Endothelial cell of umbilical vein (primary cell): ENCODE measurements around the gene MAGEA11. TPM values are rescaled to one million over a fixed set of nuclear protein-coding genes. Genes with fewer than 3 reads are reported as not detected.
"Not testable (repeated sequence)": the region's sequence is repeated elsewhere in the genome, so short reads cannot be mapped to it uniquely, and the experiment has no call there.

Source experiments
- BruUV-seq: library from RNA; stranded (reverse); fragments of 400-500 nt; replicated peaks from 2 replicates; lab custom pipeline; 2021; lab: Mats Ljungman, UMichigan
- CTCF ChIA-PET: fragments of 300-600, 350-600 bp; sonication (Branson Sonifier 250); formaldehyde crosslinking; loops from one replicate; lab custom pipeline; 2021; ENCODE audit warnings: antibody characterized with exemption, inconsistent platforms; lab: Charles Lee
- POLR2A ChIA-PET: fragments of 300-600, 350-600 bp; sonication (Branson Sonifier 250); formaldehyde crosslinking; loops from one replicate; lab custom pipeline; 2021; ENCODE audit warnings: antibody characterized with exemption, inconsistent platforms; lab: Charles Lee
- DNase-seq: peaks from one replicate; pipeline ENCODE4 v3.0.0-alpha.2; 2011; ENCODE audit warnings: low read depth, low spot score
- FAIRE-seq: peaks from 2 replicates; lab custom pipeline; 2011; peaks lifted over from hg19 to GRCh38; lab: Jason Lieb, UNC
- H2AFZ ChIP-seq: 2 replicates; pipeline ENCODE4 v1.6.0; 2012; ENCODE audit warnings: low read depth, low read length, control low read depth, inconsistent platforms
- H3K27ac ChIP-seq: 2 replicates; pipeline ENCODE4 v1.5.1; 2011; ENCODE audit warnings: low read depth, mild to moderate bottlenecking, control low read depth, low read length, moderate library complexity; ENCODE audit not compliant: insufficient read depth
- H3K27me3 ChIP-seq, 2 experiments: 2 replicates each; pipeline versions ENCODE4 v1.6.0 to v1.6.1; 2011; ENCODE audit warnings: low read length in 2 of 2, mixed read lengths in 1 of 2; ENCODE audit not compliant: control insufficient read depth in 2 of 2, insufficient read depth in 2 of 2
- H3K36me3 ChIP-seq, 2 experiments: 2 replicates in 1 of 2; 3 replicates in 1 of 2; pipeline ENCODE4 v1.5.1; 2011; ENCODE audit warnings: low read length in 2 of 2, mild to moderate bottlenecking in 1 of 2, moderate library complexity in 1 of 2; ENCODE audit not compliant: control insufficient read depth in 2 of 2, insufficient read depth in 2 of 2; ENCODE audit errors: extremely low read depth in 1 of 2
- H3K4me1 ChIP-seq: 3 replicates; pipeline ENCODE4 v1.5.1; 2011; ENCODE audit warnings: mild to moderate bottlenecking, low read length; ENCODE audit not compliant: control insufficient read depth, insufficient read depth; ENCODE audit errors: extremely low read depth
- H3K4me2 ChIP-seq: 2 replicates; pipeline ENCODE4 v1.6.1; 2011; ENCODE audit warnings: low read length, control low read depth, mixed read lengths; ENCODE audit not compliant: insufficient read depth
- H3K4me3 ChIP-seq, 3 experiments: fragments of 200-600 bp in 1 of 3; sonication (generic), shearing (Covaris generic) in 1 of 3; replicated peaks in 1 of 3; 2 replicates each; pipeline ENCODE4 v1.5.1; 2011 to 2016; ENCODE audit warnings: control low read depth in 3 of 3, low read length in 3 of 3, mild to moderate bottlenecking in 2 of 3, inconsistent platforms in 1 of 3, low read depth in 1 of 3, moderate library complexity in 1 of 3; ENCODE audit not compliant: insufficient read depth in 1 of 3
- H3K79me2 ChIP-seq: 2 replicates; pipeline ENCODE4 v1.6.0; 2012; ENCODE audit warnings: low read length, inconsistent platforms; ENCODE audit not compliant: control insufficient read depth, insufficient read depth
- H3K9ac ChIP-seq: replicated peaks from 2 replicates; pipeline ENCODE3; 2011; ENCODE audit warnings: low read length, control low read depth; ENCODE audit not compliant: insufficient read depth; ENCODE audit errors: extremely low read depth
- H3K9me1 ChIP-seq: replicated peaks from 3 replicates; pipeline ENCODE4 v1.6.0; 2011; ENCODE audit warnings: mild to moderate bottlenecking, low read length; ENCODE audit not compliant: control insufficient read depth, insufficient read depth; ENCODE audit errors: extremely low read depth
- H3K9me3 ChIP-seq: replicated peaks from 2 replicates; pipeline ENCODE4 v1.5.1; 2012; ENCODE audit warnings: low read length, inconsistent platforms; ENCODE audit not compliant: control insufficient read depth, insufficient read depth
- H4K20me1 ChIP-seq: replicated peaks from 2 replicates; pipeline ENCODE3; 2011; ENCODE audit warnings: mild to moderate bottlenecking, low read length; ENCODE audit not compliant: control insufficient read depth, insufficient read depth; ENCODE audit errors: extremely low read depth
- EZH2 ChIP-seq: IDR thresholded peaks from 2 replicates; pipeline ENCODE4 v1.6.1; 2012; ENCODE audit warnings: borderline replicate concordance, low read depth, mild to moderate bottlenecking, moderate library complexity, low read length, inconsistent platforms; ENCODE audit not compliant: severe bottlenecking
- FOS ChIP-seq: IDR thresholded peaks from 2 replicates; pipeline ENCODE4 v1.6.1; 2011; ENCODE audit warnings: mild to moderate bottlenecking, low read length, moderate library complexity, borderline replicate concordance; ENCODE audit not compliant: insufficient read depth
- GATA2 ChIP-seq: IDR thresholded peaks from 2 replicates; pipeline ENCODE4 v1.7.0; 2011; ENCODE audit warnings: low read depth, mild to moderate bottlenecking, moderate library complexity, mixed read lengths, low read length; ENCODE audit not compliant: insufficient read length, insufficient read depth
- JUN ChIP-seq: IDR thresholded peaks from 2 replicates; pipeline ENCODE4 v1.6.1; 2011; ENCODE audit warnings: borderline replicate concordance, low read depth; ENCODE audit not compliant: insufficient read length, insufficient read depth
- MYC ChIP-seq: IDR thresholded peaks from one replicate; pipeline ENCODE4 v1.6.1; 2011; ENCODE audit warnings: mild to moderate bottlenecking, low read depth, low read length
- POLR2A ChIP-seq: IDR thresholded peaks from 2 replicates; pipeline ENCODE4 v1.6.1; 2012; ENCODE audit warnings: low read depth, mild to moderate bottlenecking, control low read depth, low read length
- POLR2AphosphoS5 ChIP-seq: IDR thresholded peaks from 2 replicates; pipeline ENCODE4 v1.6.1; 2012; ENCODE audit warnings: low read depth, mild to moderate bottlenecking, control low read depth, low read length, moderate library complexity; ENCODE audit not compliant: insufficient read depth
- dilution Hi-C: fragments of 300-500 bp; cut with MboI; formaldehyde crosslinking; loops from one replicate; pipeline ENCODE4 v1.15.0; 2019; ENCODE audit warnings: low sequenced_read_pairs; ENCODE audit not compliant: extremely low pct_ligation_motif_present
- intact Hi-C: fragments of 100-400 bp; cut with micrococcal nuclease; formaldehyde crosslinking; loops from one replicate; pipeline ENCODE4 v1.10.0; 2022
- polyA plus RNA-seq, 4 experiments: library from polyadenylated mRNA; depleted of rRNA in 3 of 4; stranded (reverse) in 3 of 4; unstranded in 1 of 4; fragments of >200 nt; gene quantifications; 2 replicates each; pipeline versions ENCODE4 v1.2.1 to v1.2.3, GENCODE V29; 2011 to 2012; ENCODE audit warnings: missing spikeins in 1 of 4
- total RNA-seq: library from RNA; stranded (reverse); gene quantifications from 2 replicates; pipeline ENCODE4 v1.2.3, GENCODE V29; 2021
- TF ChIP-seq, protein P1 (sequence below): IDR thresholded peaks from 2 replicates; pipeline ENCODE4 v1.6.1; 2011; ENCODE audit not compliant: insufficient read depth, insufficient read length
- TF ChIP-seq, protein P2 (sequence below), 2 donors: IDR thresholded peaks; 1 replicate in 1 of 2; 2 replicates in 1 of 2; pipeline ENCODE4 v1.5.1; 2011; ENCODE audit warnings: low read length in 2 of 2, mild to moderate bottlenecking in 2 of 2, moderate library complexity in 2 of 2, control low read depth in 1 of 2, inconsistent platforms in 1 of 2, low read depth in 1 of 2; ENCODE audit not compliant: insufficient read depth in 1 of 2; ENCODE audit errors: extremely low read depth in 1 of 2

MAGEA11 gene
- total and polyA plus RNA-seq, 2 donors (not counting 3 experiments of a cell fraction or from before 2014, with no cell fraction given): not detected

DNA sequence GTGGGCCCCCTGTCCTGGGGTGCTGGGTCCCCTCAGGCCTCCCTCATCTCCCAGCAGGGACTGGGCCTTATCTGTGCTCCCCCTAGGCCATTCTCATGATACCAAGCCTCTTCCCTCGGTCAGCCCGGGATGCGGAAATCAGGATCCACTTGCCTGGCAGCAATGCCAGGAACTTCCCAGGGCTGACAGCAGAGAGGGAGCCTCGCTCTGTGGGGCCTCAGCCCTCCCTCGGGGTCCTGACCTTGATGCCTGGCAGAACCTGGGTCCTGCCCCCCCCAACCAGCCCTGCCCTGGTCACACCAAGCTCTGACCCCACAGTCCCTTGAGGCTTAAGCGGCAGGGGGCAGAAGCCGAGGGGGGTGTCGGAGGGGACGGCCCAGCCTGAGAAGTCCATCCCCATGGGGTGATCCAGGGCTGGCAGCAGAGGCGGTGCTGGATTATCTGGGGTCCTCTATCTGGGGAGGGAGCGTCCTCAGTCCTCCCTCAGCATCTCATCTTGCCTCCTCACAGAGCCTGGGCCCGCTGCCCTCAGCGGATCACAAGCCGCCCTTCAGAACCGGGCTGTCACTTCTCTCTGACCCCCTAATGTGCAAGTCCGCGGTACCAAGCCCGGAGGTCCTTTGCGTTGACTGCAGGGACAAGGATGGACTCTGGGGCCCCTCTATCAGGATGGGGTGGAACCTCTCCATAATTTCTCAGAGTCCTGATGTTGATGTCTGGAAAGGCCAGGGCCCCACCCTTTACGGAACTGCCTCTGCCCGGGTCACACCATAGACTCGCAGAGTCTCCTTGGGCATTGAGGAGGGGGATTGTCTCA lies 50.2 kb downstream of the MAGEA11 start:
- intact Hi-C loops, H3K27me3 ChIP-seq, dilution Hi-C loops, H3K9me1 ChIP-seq, H3K27ac ChIP-seq, H3K36me3 ChIP-seq, H3K79me2 ChIP-seq, H3K9ac ChIP-seq, FAIRE-seq, H3K4me3 ChIP-seq, CTCF ChIA-PET, H3K4me1 ChIP-seq, H3K4me2 ChIP-seq, DNase-seq, H3K9me3 ChIP-seq, H4K20me1 ChIP-seq, POLR2A ChIA-PET, BruUV-seq, H2AFZ ChIP-seq: not testable (repeated sequence)

DNA sequence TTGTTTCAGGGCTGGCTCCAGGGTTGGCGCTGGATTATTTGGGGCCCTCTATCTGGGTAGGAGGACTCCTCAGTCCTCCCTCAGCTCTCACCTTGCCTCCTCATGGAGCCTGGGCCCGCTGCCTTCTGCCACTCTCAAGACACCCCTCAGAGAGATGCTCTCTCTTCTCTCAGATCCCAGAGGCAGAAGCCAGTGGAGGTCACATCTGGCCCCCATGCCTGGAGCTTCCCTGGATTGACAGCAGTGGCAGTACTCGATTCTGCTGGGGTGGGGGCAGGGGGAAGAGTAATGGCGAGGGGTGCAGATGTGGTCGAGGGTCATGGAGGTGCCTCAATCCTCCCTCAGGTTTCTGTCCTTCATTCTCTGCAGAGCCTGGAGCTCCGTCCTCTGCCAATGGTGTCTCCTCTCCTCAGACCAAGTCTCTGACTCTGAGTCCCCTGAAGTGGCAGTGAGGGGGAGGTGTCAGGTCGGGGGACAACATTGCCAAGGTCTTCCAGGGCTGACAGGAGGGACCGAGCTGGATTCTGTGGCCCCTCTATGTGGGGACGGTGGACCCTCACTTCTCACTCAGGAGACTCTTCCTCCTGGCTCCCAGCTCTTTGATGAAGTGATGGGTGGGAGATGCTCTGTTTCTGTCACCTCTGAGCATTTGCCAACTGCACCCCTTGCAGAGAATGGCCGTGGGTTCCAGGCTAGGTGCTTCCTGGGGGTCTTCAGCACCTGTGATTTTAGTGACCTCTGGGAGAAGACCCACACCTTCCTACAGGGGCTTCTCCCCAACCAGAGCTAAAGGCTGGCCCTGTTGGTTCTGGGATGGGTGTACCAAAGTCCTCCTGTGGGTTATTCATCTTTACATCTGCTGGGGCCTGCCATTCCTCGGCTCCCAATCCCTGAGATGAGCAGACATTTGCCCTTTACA lies 51.1 kb downstream of the MAGEA11 start:
- Histone ChIP-seq H4K20me1 (no peaks in the 10 kb centered on the region), H3K4me1 (no peaks in the 10 kb centered on the region), H3K4me3 (no peak overlapping the region), H2AFZ (no peak overlapping the region), H3K79me2 (no peaks in the 10 kb centered on the region), H3K36me3 (no peaks in the 10 kb centered on the region), H3K27me3 (no peaks in the 10 kb centered on the region), H3K4me2 (no peak overlapping the region), H3K27ac (no peak overlapping the region), H3K9me3 (no peaks in the 10 kb centered on the region), H3K9me1 (no peaks in the 10 kb centered on the region), H3K9ac (no peak overlapping the region)
- ChIA-PET CTCF (no interaction called here), POLR2A (no interaction called here)
- TF ChIP-seq POLR2AphosphoS5 (no peak), JUN (no peak), POLR2A (no peak), MYC (no peak), FOS (no peak), GATA2 (no peak), EZH2 (no peak)
- TF ChIP-seq, protein P1, sequence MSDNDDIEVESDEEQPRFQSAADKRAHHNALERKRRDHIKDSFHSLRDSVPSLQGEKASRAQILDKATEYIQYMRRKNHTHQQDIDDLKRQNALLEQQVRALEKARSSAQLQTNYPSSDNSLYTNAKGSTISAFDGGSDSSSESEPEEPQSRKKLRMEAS: no peak
- TF ChIP-seq, protein P2, sequence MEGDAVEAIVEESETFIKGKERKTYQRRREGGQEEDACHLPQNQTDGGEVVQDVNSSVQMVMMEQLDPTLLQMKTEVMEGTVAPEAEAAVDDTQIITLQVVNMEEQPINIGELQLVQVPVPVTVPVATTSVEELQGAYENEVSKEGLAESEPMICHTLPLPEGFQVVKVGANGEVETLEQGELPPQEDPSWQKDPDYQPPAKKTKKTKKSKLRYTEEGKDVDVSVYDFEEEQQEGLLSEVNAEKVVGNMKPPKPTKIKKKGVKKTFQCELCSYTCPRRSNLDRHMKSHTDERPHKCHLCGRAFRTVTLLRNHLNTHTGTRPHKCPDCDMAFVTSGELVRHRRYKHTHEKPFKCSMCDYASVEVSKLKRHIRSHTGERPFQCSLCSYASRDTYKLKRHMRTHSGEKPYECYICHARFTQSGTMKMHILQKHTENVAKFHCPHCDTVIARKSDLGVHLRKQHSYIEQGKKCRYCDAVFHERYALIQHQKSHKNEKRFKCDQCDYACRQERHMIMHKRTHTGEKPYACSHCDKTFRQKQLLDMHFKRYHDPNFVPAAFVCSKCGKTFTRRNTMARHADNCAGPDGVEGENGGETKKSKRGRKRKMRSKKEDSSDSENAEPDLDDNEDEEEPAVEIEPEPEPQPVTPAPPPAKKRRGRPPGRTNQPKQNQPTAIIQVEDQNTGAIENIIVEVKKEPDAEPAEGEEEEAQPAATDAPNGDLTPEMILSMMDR (IDR thresholded peaks at IDR 0.05; ENCODE audit: extremely low read depth in 1 of 2, insufficient read depth in 1 of 2, low read depth in 1 of 2, low read length in 2 of 2): no peak
- BruUV-seq: no TSS peak
- FAIRE-seq (no peak), DNase-seq (no peak)
- intact Hi-C loops (no loop called here), dilution Hi-C loops (no loop called here)
